ENCODE results near the gene NOP9.
"Not testable (repeated sequence)": the region's sequence is repeated elsewhere in the genome, so short reads cannot be mapped to it uniquely, and the experiment has no call there.

Gene NOP9

GRCh38 chr14:24347134-24347533, 47.5 kb downstream of the NOP9 start:
- DNase-seq (ENCODE audit: low read depth, low spot score): no peak

- DNase-seq (ENCODE audit: low read depth, low spot score): no peak
These were observed 48.5 kb downstream of the NOP9 start for GRCh38 chr14:24348186-24348585.

GRCh38 chr14:24349742-24350141, 50.1 kb downstream of the NOP9 start:
- no peak for DNase-seq (ENCODE audit: low read depth, low spot score)

- DNase-seq (ENCODE audit: low read depth, low spot score): no peak
These were observed 51.9 kb downstream of the NOP9 start for GRCh38 chr14:24351517-24351916.

- DNase-seq (ENCODE audit: low read depth, low spot score): no peak
These were observed 54.2 kb downstream of the NOP9 start for GRCh38 chr14:24353559-24354481.

- DNase-seq (ENCODE audit: low read depth, low spot score): not testable (repeated sequence)
These were observed 54.8 kb downstream of the NOP9 start for GRCh38 chr14:24354482-24354825.

- DNase-seq (ENCODE audit: low read depth, low spot score): no peak
These were observed 55.4 kb downstream of the NOP9 start for GRCh38 chr14:24355009-24355408.

- no peak for DNase-seq (ENCODE audit: low read depth, low spot score)
These were observed 56.6 kb downstream of the NOP9 start for GRCh38 chr14:24356208-24356607.
